Measurements from ENCODE around the gene ABCA4.

DNA sequence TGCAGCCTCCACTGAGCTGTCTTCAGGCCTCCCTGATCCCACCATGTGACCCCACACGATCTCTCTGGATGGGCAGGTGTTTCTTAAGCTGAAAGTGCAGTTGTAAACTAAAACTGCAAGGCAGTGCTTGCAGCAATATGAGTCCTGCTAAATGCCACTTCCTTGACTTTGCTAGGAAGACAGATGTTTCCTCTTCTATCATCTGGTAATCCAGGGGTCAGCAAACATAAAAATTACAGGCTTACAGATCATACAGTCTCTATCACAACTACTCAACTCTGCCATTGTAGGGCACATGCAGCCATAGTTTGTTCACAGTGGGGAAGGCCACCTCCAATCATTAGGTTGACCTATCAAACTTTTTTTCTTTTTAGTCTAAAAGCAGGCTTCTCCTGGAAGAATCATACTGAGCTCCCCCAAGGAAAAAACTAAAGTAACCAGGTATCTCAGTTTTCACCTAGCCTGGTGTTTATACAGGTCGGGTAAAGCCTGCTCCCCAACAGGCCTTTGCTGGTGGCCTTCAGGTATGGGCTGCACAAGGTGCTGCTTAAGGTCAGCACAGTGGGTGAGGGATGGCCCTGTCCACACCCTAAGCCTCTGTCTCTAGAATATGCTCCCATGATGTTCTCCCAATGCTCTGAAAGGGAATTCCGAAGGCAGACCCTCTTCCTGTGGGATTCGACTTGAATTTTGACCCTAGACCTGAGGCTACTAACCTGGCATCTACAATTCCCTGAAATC, 10.8 kb downstream of the ABCA4 start:
- TF ChIP-seq, protein P1, sequence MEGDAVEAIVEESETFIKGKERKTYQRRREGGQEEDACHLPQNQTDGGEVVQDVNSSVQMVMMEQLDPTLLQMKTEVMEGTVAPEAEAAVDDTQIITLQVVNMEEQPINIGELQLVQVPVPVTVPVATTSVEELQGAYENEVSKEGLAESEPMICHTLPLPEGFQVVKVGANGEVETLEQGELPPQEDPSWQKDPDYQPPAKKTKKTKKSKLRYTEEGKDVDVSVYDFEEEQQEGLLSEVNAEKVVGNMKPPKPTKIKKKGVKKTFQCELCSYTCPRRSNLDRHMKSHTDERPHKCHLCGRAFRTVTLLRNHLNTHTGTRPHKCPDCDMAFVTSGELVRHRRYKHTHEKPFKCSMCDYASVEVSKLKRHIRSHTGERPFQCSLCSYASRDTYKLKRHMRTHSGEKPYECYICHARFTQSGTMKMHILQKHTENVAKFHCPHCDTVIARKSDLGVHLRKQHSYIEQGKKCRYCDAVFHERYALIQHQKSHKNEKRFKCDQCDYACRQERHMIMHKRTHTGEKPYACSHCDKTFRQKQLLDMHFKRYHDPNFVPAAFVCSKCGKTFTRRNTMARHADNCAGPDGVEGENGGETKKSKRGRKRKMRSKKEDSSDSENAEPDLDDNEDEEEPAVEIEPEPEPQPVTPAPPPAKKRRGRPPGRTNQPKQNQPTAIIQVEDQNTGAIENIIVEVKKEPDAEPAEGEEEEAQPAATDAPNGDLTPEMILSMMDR (IDR thresholded peaks at IDR 0.05; ENCODE audit: low read length) = no peak
- TF ChIP-seq EZH2phosphoT487 (IDR thresholded peaks at IDR 0.05; ENCODE audit: low read length) = no peak
